CD1c-positive myeloid dendritic cell (primary cell): ENCODE measurements around the gene PRTFDC1.
A peak's percentile ranks its signal among the peaks of the same experiment; 100 is the strongest.
"Not testable (repeated sequence)": the region's sequence is repeated elsewhere in the genome, so short reads cannot be mapped to it uniquely, and the experiment has no call there.

Experiments
- DNase-seq: peaks from one replicate; pipeline ENCODE4 v3.0.0-alpha.2; 2016; ENCODE audit errors: extremely low spot score

PRTFDC1 gene

DNA sequence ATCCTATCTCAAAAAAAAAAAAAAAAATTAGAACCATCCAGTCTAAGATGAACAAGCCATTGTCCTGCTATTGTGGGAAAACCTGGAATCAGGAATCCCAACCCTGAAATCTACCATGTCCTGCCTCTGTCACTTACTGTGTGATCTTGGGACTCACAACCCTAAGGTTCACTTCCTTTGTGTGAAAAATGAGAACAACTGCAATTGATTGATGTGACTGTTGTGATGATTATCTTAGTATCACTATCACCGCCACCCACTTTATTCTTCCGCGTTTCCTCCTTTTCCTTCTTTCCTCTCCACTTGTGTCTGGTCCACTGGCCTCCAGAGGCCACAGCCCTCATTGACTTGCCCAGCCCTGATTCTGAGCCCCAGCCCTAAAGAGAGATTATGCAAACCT lies 12.6 kb upstream of the PRTFDC1 start:
- DNase-seq = no peak

DNA sequence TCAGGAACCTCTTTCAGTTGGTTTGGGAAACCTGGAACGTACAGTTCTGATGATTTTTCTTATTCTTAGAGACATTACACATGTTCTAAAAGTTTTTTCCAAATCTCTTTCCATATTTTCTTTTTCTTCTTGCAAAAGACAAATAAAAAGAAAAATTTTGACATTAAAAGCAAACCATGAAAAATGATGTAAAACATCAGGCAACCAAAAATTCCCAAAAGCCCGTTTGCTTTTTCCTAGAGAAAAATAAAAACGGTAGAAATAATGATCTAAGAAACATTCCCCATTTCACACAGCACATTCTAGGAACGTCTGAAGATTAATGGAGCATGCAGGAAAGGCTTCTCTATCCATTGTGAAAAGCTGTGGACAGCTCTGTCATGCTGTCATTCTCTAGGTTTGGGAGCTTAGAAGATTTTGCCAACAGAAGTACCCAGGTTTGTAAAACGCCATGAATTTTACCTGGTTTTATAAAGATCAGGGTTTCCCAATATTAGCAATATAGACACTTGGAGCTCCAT lies 11.2 kb upstream of the PRTFDC1 start:
- no peak for DNase-seq

DNA sequence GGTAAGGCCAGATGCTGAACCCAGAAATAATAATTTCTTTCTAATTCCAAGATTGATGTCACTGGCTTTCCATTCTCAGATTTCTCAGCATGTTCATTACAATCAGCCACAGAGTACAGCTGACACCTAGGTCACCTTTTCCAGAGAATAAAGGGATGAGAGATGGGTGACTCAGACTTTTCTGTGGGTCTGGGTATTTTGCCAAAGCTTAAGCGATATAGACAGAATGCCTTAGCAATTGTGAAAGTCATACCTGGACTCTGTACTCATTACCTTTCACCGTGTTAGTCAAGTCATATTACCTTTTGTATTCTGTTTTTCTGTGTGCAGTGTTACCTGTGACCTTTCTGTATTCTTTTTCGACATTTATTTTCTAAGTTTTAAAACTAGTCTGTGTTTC lies 10.6 kb upstream of the PRTFDC1 start:
- DNase-seq = no peak

DNA sequence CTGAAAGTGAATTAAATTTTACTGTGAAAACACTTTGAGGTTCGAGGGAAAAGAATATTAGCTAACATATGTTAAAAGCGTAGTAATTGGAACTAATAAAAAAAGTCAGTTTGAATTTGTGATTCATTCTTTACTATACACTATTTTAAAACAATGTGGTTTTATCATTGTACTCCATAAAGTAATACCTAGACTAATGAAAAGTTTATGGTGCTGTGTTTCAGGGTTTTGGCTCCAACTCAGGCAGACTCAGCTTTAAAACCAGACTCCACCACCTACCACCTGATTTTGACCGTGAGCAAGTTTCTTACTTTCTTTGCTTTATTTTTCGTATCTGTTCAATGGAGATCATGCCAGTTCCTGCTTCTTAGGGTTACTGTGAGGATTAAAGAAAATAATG lies 9.2 kb upstream of the PRTFDC1 start:
- DNase-seq = no peak

DNA sequence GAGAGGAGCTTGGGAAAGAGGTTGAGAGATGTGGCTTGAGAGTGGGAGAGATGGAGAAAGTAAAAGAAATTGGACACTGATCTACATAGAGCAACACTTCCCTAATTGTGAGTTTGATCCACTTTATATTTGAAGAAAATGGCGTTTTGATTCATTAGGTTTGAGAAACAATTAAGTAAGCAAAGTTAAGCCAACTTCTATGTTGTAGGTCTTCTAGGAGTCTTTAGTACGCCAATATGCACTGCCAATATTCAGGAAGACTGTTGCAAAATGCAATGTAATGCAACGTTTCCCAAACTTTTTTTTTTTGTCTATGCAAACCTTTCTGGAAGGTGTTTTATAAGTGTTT lies 7.0 kb upstream of the PRTFDC1 start:
- no peak for DNase-seq

DNA sequence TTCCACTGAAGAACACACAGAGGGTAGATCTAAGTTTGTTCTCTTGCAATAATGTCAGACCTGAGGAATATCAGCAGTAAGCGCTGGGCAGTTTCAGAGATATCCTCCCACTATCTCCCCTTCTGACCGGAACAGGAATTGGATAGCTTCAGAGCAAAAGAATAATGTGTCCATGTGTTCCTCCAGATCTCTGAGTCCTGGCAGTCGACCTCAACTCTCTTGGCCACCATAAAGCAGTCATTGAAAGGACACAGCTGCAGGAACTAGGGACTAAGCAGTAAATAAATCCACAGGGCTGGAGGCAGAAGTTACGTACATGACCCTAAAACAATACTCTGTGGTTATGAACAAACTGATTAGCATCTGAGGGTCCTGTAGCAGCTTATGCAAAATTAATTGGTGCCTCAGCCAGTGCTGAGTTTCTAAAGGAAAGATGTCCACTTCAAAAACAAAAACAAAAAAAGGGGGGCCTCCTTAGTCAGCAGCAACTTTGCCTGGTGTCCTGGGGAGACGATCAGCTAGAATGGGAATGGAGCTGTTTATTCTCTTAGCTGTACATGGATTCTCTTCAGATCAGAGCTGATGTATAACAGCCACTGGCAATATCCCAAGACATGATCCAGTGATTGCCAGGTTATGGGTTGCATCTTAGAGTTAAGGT lies 6.4 kb upstream of the PRTFDC1 start:
- DNase-seq = no peak

DNA sequence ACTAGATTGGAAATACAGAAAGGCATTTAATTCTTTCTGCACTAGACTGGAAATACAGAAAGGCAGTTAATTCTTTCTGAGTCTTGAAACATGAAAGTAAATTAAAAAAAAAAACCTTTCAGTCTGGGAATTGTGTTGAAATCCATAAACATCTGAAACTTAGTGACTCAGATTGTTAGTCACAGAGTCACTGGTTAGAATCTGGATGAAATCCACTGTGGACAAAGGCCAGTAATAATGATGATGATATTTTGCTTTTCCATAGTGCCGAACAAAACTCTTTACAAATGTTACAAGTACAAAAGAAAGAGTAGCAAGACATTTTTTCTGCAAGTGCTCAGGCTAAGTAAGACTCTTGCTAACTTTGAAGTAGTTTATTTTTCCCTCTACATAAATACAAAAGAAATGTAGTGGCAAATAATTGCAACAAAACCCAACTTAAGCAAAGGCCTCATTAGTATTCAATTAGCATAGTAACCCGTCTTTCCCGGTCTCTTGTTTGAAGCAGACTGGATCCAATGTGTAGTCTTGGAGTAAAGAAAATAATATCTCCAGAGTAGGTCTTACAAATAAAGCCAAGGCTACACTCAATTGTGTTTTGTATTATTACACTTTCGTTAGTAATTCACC lies 5.8 kb upstream of the PRTFDC1 start:
- no peak for DNase-seq

DNA sequence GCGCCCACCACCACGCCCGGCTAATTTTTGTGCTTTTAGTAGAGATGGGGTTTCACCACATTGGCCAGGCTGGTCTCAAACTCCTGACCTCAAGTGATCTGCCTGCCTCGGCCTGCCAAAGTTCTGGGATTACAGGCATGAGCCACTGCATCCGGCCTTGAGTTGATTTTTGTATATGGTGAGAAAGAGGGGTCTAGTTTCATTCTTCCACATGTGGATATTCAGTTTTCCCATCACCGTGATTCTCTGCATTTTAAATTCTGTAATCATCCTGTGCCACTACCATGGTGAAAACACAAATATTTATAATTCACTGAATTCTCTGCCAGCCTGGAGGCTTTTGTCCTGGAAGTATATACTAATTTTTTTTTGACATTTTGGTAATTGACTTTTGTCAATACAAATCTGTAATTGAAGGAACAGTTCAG lies 5.2 kb upstream of the PRTFDC1 start:
- not testable (repeated sequence) for DNase-seq

DNA sequence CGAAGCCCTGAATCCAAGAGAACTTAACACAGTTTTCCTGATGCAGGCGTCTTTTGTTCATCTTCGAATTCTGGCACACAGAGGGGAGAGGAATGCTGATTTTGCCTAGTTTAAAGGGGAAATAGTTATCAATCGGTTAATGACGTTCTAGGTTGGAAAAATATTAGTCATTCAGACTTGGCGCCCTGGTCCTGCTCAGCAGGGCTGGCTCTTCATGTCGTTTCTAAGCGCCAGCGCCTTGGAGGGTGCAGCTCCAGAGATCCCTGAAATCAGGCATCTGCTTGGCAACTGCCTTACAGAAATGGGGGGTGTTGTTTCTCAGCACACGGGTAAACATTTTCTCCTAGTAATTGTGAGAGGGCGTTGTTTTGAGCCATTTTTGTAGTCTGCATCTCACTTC lies 1.3 kb upstream of the PRTFDC1 start:
- DNase-seq = no peak

DNA sequence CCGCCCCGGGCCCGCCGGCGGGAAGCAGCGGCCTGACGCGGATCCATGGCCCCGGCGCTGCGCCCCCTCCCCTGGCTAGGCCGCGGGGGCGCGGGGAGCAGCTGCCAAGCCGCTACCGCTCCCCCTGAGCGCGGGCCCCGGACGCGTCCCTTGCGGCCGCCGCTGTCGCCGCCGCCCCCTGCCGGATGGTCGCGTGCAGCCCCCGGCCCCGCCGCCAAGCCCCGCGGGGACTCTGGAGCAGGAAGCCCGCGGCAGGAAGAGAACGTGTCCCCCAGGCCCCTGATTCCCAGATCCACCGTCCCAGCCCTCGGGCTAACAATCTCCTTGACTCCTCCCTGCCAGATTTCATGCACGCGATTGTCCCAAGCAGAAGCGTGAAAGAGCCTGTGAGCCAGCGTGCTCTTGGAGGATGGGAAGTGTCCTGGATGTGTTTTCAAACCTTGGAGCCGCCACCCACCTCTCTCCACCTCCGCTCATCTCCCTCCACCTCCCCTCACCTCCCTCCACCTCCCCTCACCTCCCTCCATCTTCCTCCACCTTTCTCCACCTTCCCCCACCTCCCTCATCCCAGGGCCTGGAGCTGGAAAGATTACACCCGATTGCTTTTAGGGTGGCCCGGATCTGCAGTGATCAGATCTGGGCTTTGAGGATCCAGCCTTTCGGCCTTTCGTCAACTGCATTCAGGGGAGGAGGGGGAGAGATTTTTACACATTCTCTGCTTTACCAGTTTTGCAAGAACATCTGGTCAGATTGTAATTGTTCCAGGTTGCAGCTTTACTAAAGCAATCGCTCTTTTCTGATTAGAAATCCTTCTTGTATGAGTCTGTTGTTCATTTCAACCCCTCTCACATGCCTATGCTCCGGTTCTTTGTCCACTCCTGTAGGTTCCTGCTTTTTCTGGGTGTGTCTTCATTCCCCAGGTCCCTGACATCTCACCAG lies 570 bp upstream of the PRTFDC1 start:
- peak; percentile 23 for DNase-seq

DNA sequence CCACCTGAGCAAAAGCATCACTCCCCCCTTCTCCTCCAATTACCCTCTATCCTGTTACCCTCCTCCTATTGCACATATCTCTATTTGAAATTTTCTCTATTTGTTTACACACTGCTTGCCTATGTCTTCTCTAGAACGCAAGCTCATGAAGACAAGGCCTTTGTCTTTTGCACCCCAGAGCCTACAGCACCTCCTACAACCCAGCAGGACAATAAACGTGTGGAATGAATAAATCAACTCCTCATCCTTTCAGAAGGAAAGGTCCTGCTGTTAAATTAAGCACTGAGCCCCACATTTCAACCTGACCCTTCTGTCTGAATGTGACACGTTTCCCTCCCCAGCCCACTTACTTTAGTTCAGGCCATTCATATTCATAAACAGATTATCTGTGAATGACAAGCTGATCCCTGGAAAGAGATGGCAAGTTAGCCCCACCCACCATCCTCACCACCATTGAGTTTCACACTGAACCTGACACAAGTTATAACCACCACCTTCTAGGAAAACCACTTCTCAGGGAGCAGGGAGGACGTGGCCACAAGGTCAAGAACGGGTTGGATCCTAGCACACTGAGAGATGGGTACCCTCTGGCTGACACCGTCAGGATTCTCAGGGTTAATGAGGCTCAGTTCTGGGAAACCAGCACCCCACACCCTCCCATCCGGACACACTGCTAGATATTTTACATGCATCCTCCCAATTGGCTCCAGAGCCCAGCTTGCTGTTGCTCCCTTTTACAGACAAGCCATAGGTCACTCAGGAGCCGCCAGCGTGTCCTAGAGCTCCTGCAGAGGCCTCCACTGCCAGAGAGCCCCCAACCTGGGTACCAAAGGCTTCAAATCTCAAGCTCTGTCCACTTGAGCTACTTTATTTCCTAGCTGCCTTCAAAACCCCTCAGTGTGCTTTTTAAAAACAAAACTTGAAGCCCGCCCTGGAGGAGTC lies 934 bp downstream of the PRTFDC1 start:
- no peak for DNase-seq

DNA sequence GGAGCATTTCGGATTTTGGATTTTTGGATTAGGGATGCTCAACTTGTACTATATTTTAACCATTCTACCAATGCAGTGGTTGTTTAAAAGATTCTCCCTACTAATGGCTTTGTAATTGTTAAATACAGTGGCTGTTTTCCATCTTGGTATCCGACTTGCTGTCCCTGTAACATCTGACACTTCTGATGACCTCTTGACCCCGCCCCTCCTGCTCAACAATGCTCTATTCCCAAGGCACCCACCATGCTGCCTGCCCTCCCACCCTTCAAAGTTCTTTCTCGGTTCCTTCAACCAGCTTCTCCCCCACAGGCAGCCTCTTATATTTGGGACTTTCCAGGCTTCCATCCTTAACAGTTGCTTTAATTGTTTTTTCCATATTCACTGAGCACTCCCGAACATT lies 2.0 kb downstream of the PRTFDC1 start:
- no peak for DNase-seq

DNA sequence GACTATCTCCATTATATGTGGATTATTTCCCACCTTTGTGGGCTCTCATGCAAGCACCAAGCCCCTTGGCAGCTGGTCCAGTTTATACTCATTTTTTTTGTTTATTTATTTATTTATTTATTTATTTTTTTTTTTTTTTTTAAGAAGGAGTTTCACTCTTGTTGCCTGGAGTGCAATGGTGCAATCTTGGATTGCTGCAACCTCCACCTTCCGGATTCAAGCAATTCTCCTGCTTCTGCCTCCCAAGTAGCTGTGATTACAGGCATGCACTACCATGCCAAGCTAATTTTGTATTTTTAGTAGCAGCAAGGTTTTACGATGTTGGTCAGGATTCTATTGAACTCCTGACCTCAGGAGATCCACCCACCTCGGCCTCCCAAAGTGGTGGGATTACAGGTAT lies 2.8 kb downstream of the PRTFDC1 start:
- no peak for DNase-seq

DNA sequence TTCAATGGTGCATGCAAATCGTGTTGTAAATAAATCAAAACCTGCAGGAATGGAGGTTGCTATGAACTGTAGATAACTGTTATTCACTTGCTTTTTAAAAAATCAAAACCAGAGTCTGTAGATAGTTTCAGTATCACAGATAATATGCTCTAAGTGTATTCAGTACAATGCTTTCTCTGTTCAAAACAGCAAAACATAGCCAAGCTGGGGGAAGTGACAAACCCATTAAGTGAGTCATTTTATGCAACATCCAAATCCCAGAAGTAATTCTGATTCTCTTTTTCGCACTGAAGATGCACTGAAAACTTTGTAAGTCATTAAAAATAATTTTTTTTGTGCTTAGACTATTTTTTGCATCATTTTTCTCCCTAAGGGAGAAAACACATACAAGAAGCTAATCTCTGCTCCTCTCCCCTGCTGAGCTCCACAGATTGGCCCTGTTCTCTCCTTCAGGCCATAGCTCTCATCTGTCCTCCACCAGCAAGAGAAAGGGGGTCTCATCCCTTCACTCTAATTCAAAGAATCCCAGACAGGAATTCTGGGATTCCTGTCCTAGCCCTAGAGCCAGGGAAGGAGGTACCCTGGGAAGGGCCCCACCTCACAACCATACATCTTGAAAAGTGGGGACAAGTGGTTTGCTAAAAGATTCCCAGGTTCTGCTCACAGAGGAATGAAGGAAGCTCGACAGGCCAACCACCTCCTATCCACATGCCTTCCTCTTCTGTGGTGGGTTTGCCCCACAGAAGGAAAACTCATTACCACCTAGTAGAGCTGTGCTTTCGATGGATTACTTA lies 4.9 kb downstream of the PRTFDC1 start:
- no peak for DNase-seq

DNA sequence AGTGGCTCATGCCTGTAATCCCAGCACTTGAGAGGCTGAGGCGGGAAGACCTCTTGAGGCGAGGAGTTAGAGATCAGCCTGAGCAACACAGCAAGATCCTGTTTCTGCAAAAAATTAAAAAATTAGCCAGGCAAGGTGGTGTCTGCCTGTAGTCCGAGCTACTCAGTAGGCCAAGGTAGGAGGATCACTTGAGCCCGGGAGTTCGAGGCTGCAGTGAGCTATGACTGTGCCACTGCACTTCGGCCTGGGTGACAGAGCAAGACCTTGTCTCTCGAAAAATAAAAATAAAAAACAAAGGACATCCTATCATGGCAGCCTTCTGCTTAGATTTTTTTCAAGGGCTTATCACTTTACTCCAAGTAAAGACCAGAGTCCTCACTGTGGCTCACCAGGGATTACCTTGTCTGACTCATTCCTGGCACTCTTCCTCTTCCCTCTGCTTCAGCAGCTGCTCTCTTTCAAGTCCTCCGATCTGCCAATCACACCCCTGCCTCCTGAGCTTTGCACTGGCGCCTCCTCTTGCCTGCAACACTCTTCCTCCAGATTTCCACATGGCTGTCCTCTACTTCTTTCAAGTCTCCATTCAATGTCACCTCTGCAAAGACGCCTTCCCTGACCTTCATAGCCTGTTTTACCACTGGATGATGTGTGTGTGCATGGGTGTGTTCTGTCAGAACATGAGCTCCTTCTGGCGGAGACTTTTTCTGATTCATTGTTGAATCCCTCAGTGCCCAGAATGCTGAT lies 7.7 kb downstream of the PRTFDC1 start:
- DNase-seq = no peak

DNA sequence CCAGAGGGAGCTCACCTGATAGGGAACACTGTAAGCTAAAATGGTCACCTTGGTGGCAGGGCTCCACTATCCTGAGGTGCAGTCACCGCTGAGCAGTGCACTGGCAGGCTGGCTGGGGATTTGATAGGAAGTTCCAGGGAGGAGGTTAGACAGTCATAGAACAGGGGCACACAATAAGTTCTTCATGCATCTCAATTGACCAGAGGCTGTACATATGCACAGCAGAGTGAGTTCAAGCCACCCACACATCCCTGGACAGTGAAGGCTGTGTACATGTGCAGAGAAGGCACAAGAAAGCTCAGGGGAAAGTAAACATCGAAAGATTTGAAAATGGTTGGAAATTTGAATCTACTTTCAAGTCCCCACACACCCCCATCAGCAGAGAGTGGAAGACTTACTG lies 13.9 kb downstream of the PRTFDC1 start:
- DNase-seq = no peak

DNA sequence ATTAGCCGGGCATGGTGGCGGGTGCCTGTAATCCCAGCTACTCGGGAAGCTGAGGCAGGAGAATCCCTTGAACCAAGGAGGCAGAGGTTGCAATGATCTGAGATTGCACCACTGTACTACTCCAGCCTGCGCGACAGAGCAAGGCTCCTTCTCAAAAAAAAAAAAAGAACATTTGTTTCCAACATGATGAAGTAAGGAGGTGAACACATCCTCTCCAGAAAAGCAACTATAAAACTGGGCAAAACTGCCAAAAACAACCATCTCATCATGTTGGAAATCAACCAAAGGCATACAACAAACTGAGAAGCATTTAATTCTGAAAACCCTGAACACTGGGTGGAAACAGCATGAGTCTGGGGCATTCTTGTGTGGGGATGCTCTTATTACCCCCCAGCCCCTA lies 14.3 kb downstream of the PRTFDC1 start:
- DNase-seq = no peak

DNA sequence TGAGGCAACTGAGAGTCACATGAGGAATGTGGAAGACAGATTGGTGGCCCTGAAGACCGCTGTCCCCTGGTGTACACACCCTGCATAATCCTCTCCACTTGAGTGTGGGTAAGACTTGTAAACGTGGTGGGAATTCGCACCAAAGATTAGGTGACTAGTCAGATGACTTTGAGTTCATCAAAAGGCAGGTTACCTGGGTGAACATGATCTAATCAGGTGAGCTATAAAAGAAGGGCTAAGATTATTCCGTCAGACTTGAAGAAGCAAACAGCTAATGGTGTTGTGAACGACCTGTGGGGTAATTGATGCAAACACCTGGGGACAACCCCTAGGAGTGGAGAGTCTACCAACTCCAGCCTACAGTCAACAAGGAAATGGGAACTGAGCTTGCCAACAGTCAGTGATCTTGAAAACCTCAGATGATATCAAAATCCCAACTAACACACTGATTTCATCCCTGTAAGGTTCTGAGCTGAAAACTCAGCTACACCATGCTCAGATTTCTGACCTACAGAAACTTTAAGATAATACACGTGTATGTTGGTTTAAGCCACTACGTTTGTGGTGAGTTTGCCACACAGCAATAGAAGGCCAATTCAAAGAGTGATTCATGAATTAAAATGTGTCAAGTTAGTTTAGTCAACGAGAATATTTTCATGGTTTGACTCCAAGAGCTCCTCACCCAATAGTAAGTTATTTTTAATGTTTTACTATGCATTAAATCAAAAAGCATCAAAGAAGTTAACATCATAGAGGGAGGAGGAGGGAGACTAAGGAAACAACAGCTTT lies 16.7 kb downstream of the PRTFDC1 start:
- no peak for DNase-seq

DNA sequence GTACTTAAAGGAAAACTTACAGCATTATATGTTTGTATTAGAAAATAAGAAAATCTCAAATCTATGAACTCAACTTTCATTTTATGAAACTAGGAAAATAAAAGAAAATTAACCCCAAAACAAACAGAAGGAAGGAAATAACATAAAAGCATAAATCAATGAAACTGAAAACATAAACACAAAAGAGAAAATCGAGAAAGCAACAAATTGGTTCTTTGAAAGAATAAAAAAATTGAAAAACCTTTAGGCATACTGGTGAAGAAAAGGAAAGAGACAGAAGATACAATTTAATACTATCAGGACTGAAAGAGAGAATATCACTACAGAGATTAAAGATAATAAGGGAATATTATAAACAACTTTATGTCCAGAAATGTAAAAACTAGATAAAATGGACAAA lies 21.2 kb downstream of the PRTFDC1 start:
- DNase-seq = no peak
